BJ (cell line): ENCODE results near the gene RBM23. TPM values are rescaled to one million over a fixed set of nuclear protein-coding genes. Genes with fewer than 3 reads are reported as not detected.

ENCODE experiments used
- CTCF ChIA-PET: fragments of 350-600 bp; formaldehyde crosslinking; extraction: SDS; loops from one replicate; lab custom pipeline; 2021; ENCODE audit warnings: antibody characterized with exemption, inconsistent platforms; lab: Yijun Ruan, JAX
- POLR2A ChIA-PET: fragments of 300-600 bp; sonication (Branson Sonifier 250); formaldehyde crosslinking; extraction: SDS; loops from one replicate; lab custom pipeline; 2021; ENCODE audit warnings: antibody characterized with exemption; lab: Charles Lee
- DNase-seq: peaks from one replicate; pipeline ENCODE4 v3.0.0-alpha.2; 2011; ENCODE audit warnings: low read depth
- H3K27me3 ChIP-seq: 2 replicates; pipeline ENCODE4 v1.6.0; 2011; ENCODE audit warnings: low read length; ENCODE audit not compliant: control insufficient read depth, insufficient read depth
- H3K36me3 ChIP-seq: 2 replicates; pipeline ENCODE4 v1.5.1; 2011; ENCODE audit warnings: low read length; ENCODE audit not compliant: control insufficient read depth, insufficient read depth
- H3K4me3 ChIP-seq: 2 replicates; pipeline ENCODE4 v1.5.1; 2011; ENCODE audit warnings: low read depth, mild to moderate bottlenecking, control low read depth, low read length
- CTCF ChIP-seq: IDR thresholded peaks from 2 replicates; pipeline ENCODE4 v1.5.1; 2011; ENCODE audit warnings: low read depth, mild to moderate bottlenecking, control low read depth, inconsistent platforms, low read length, moderate library complexity; ENCODE audit not compliant: insufficient read depth
- polyA plus RNA-seq: library from polyadenylated mRNA; depleted of rRNA; stranded (reverse); fragments of >200 nt; gene quantifications from 2 replicates; pipeline ENCODE4 v1.2.3, GENCODE V29; 2011

Gene RBM23
- polyA plus RNA-seq, 1 experiment = 60.9 TPM

GRCh38 chr14:22882529-22883172, 36.3 kb downstream of the RBM23 start:
- CTCF ChIA-PET = interaction anchor here (0.8 to 6.9 kb wide), 7 partner anchors 10 to 293 kb away, joined by 3 to 76 read pairs (median 4); partner anchors contain the start of genes DAD1, LRP10 and PRMT5
- DNase-seq = no peak
- no peaks in the 10 kb centered on the region for H3K27me3 ChIP-seq
- H3K4me3 ChIP-seq = no peak overlapping the region
- POLR2A ChIA-PET = no interaction called here
- peaks cover 14% of the 10 kb centered on the region for H3K36me3 ChIP-seq
- TF ChIP-seq CTCF = no peak

GRCh38 chr14:22882064-22882463, 36.9 kb downstream of the RBM23 start:
- TF ChIP-seq CTCF = no peak
- peaks cover 19% of the 10 kb centered on the region for H3K36me3 ChIP-seq
- POLR2A ChIA-PET = no interaction called here
- no peak for DNase-seq
- CTCF ChIA-PET = interaction anchor here (0.8 to 6.9 kb wide), 7 partner anchors 10 to 187 kb away, joined by 3 to 76 read pairs (median 4); partner anchors contain the start of genes LRP10 and PRMT5
- no peak overlapping the region for H3K4me3 ChIP-seq
- no peaks in the 10 kb centered on the region for H3K27me3 ChIP-seq

GRCh38 chr14:22878271-22879246, 40.4 kb downstream of the RBM23 start:
- CTCF ChIA-PET = interaction anchor here (0.6 to 1.2 kb wide), 5 partner anchors 22 to 322 kb away, joined by 3 to 4 read pairs (median 3); partner anchors contain the start of gene PRMT5
- no peak for TF ChIP-seq CTCF
- DNase-seq = no peak
- POLR2A ChIA-PET = no interaction called here
- H3K4me3 ChIP-seq = no peak overlapping the region
- H3K36me3 ChIP-seq = peaks cover 48% of the 10 kb centered on the region
- H3K27me3 ChIP-seq = no peaks in the 10 kb centered on the region

- H3K27me3 ChIP-seq = no peaks in the 10 kb centered on the region
- no peak overlapping the region for H3K4me3 ChIP-seq
- no peak for DNase-seq
- no peak for TF ChIP-seq CTCF
- CTCF ChIA-PET = interaction anchor here (1.7 kb wide), 1 partner anchor 54 kb away, joined by 3 read pairs; no protein-coding TSS in a partner anchor
- peaks cover 49% of the 10 kb centered on the region for H3K36me3 ChIP-seq
- POLR2A ChIA-PET = no interaction called here
Observed at GRCh38 chr14:22877000-22877501, 41.9 kb downstream of the RBM23 start.
